Fibroblast of peridontal ligament (primary cell): ENCODE measurements around the gene COMMD1.
"Not testable (repeated sequence)": the region's sequence is repeated elsewhere in the genome, so short reads cannot be mapped to it uniquely, and the experiment has no call there.

Experiments
- DNase-seq: peaks from one replicate; pipeline ENCODE4 v3.0.0-alpha.2; 2010; ENCODE audit errors: extremely low read depth

Gene COMMD1

GRCh38 chr2:61962095-61962984, 56.9 kb downstream of the COMMD1 start:
- peak; percentile 31 for DNase-seq

GRCh38 chr2:61966087-61966727, 60.7 kb downstream of the COMMD1 start:
- no peak for DNase-seq

- DNase-seq = peak; percentile 72
Observed at GRCh38 chr2:61967262-61967661, 61.8 kb downstream of the COMMD1 start.

GRCh38 chr2:61969376-61969775, 63.9 kb downstream of the COMMD1 start:
- no peak for DNase-seq

- no peak for DNase-seq
Observed at GRCh38 chr2:61970807-61971556, 65.5 kb downstream of the COMMD1 start.

- no peak for DNase-seq
Observed at GRCh38 chr2:61978522-61978921, 73.0 kb downstream of the COMMD1 start.

GRCh38 chr2:61980758-61981157, 75.3 kb downstream of the COMMD1 start:
- no peak for DNase-seq

- no peak for DNase-seq
Observed at GRCh38 chr2:61984682-61985081, 79.2 kb downstream of the COMMD1 start.

- DNase-seq = no peak
Observed at GRCh38 chr2:61988462-61989366, 83.2 kb downstream of the COMMD1 start.

- DNase-seq = peak; percentile 78
Observed at GRCh38 chr2:61993422-61994024, 88.0 kb downstream of the COMMD1 start.

GRCh38 chr2:61994531-61994930, 89.1 kb downstream of the COMMD1 start:
- no peak for DNase-seq

GRCh38 chr2:61995065-61995464, 89.6 kb downstream of the COMMD1 start:
- DNase-seq = no peak

GRCh38 chr2:61995515-61995914, 90.0 kb downstream of the COMMD1 start:
- no peak for DNase-seq

- no peak for DNase-seq
Observed at GRCh38 chr2:61998426-61998825, 93.0 kb downstream of the COMMD1 start.

- DNase-seq = no peak
Observed at GRCh38 chr2:62000538-62000937, 95.1 kb downstream of the COMMD1 start.

GRCh38 chr2:62001431-62001830, 96.0 kb downstream of the COMMD1 start:
- DNase-seq = no peak

GRCh38 chr2:62004428-62004827, 99.0 kb downstream of the COMMD1 start:
- not testable (repeated sequence) for DNase-seq

- no peak for DNase-seq
Observed at GRCh38 chr2:62007555-62007954, 102.1 kb downstream of the COMMD1 start.

- DNase-seq = no peak
Observed at GRCh38 chr2:62010632-62011256, 105.3 kb downstream of the COMMD1 start.

- peak; percentile 2 for DNase-seq
Observed at GRCh38 chr2:62013641-62014040, 108.2 kb downstream of the COMMD1 start.
